GM12872 (cell line): ENCODE data around the gene TRPC6.

ENCODE experiments used
- TF ChIP-seq, protein P1 (sequence below): IDR thresholded peaks from 3 replicates; pipeline ENCODE4 v1.5.1; 2011; ENCODE audit warnings: low read depth, mild to moderate bottlenecking, low read length, moderate library complexity; ENCODE audit not compliant: insufficient read depth

Gene TRPC6

DNA sequence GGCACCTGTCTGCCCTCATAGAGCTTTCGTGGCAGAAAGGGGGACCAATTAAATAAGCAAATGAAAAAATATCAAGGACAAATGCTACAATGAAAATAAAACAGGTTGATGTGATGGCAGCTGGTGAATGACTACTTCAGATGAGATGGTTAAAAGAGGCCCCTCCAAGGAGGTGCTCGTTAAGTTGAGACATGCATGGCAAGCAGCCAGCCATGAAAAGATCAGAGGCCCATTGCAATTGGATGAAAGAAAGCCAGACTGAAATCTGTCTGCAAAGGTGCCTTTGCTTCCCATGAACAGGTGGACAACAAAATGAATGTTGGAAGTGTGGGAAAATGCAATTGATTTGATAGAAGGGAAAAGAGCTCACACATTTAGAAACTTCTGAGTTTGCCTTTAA lies 848 bp upstream of the TRPC6 start:
- TF ChIP-seq, protein P1, sequence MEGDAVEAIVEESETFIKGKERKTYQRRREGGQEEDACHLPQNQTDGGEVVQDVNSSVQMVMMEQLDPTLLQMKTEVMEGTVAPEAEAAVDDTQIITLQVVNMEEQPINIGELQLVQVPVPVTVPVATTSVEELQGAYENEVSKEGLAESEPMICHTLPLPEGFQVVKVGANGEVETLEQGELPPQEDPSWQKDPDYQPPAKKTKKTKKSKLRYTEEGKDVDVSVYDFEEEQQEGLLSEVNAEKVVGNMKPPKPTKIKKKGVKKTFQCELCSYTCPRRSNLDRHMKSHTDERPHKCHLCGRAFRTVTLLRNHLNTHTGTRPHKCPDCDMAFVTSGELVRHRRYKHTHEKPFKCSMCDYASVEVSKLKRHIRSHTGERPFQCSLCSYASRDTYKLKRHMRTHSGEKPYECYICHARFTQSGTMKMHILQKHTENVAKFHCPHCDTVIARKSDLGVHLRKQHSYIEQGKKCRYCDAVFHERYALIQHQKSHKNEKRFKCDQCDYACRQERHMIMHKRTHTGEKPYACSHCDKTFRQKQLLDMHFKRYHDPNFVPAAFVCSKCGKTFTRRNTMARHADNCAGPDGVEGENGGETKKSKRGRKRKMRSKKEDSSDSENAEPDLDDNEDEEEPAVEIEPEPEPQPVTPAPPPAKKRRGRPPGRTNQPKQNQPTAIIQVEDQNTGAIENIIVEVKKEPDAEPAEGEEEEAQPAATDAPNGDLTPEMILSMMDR = no peak

DNA sequence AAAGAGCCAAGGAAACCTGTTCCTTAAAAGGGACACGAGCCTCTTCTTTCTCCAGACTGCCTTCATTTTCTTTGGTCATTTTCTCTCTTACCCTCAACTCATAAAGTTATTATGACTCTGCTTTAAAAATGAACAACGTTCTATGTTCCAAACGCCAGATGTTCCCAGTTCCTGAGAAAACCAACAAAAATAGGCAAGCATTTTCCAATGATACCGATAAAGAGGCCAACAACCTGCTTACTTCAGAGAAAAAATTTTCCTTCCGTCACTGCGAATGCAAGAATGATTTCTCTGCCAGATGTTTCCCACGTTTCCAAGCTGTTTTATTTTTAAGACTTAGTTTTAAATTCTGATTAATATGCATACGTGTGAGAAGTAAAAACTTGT lies 315 bp upstream of the TRPC6 start:
- TF ChIP-seq, protein P1 = no peak

DNA sequence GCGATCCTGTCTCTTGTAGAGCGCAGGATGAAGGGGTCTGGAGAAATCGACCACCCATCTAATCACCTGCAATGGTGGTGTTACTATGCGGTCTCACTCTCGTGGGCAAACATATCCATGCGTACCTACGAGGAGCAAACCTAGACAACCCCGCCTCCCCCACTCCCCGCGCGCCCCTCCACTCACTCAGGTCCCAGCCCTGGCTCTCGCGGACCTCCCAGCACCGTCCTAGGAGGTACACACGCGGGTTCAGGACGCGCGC lies 887 bp downstream of the TRPC6 start:
- TF ChIP-seq, protein P1 = no peak

DNA sequence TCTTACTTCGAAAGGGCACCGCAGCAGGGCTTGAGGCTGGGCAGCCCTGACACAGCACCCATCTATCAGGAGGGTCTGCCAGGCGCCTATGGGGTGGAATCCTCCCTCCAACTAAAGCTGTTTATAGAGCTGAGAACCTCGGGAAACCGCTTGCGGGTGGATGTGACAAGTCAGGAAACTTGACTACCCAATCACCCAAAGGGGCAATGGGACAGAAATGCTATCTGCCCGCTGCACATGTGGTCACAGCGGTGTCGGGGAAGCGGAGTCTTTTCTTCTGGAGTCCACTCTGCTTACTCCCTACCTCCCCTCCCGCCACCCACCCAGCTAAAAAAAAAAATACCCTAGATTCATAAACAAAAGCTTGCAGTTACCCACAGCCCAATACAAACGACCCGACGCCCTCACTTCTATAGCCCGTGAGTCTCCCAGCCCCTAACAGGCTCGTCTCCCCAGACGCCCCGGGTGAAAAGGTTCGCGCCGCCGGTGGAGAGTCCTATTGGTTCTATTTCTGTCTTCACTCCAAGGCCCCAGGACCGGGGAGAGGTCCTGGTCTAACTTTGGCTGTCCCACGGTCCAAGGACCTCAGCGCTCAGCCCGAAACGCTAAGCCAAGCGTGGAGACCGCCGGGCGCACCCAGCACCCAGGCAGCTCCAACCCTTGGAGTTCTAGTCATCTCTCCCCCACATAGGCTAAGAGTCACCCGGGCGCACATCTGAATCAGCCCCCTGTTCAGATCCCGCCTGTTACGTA lies 1.4 kb downstream of the TRPC6 start:
- TF ChIP-seq, protein P1 = no peak

DNA sequence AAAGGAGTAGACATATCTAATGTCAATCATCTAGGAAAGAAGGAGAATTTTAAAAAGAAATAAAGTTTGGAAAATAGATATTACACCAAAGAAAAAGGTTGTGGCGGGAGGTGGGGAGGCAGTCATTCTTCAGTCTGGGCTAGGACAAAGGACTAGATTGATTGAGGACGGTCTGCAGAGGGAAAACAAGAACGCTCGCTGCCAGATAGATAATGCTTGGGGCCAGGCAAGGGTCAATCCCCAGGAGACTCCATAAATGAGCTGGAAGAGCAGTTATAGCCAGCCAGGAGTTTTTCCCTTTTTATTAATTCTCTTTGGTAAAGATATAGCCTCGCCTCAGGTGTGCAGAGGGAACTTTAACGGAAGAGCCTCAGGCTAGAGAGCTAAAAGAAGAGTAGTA lies 6.3 kb downstream of the TRPC6 start:
- TF ChIP-seq, protein P1 = no peak

DNA sequence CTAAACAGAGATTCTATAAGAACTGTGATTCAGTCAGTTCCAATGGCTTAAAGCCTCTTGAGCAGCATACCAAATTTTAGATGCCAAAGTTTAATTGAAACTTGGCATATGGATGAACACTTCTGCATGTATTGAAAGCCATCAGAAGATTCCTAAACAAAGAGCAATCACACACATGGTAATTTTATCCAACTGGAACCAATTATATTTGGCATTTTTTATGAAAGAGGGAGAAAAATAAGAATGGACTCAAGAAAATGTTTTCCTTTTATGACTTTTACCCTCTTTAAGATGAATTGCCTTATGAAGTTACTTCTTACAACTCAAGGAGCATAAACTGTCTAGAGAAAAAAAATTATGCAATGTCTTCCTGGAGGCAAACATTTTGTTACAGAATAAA lies 7.4 kb downstream of the TRPC6 start:
- TF ChIP-seq, protein P1 = no peak

DNA sequence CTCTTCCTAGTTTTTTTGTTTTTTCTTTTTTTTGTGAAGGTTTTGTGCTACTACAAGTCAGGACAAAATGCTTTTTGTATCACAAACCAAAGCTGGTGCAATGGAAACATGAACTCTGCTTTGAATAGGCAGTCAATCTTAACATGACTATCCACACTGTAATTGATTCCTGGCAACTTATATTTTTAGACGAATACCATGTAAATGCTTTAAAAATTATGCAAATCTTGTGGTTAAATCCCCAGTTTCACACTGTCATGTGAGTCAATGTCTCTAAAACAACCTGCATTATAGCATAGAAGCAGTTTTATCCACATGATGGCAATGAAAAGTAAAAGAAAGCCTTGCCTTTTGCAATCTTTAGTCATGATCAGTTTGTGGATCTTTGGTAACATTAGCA lies 8.9 kb downstream of the TRPC6 start:
- TF ChIP-seq, protein P1 = no peak
